Panc1 (cell line): ENCODE results near the gene TOMM5.

Experiments
- TF ChIP-seq, protein P1 (sequence below): fragments of 450-650 bp; IDR thresholded peaks from 2 replicates; pipeline ENCODE4 v1.5.1; 2017; ENCODE audit warnings: mild to moderate bottlenecking
- TF ChIP-seq, protein P2 (sequence below), 2 experiments: IDR thresholded peaks; 2 replicates each; pipeline ENCODE4 v1.6.1; 2011 to 2012; ENCODE audit warnings: low read depth in 2 of 2, control low read depth in 1 of 2, low read length in 1 of 2, mild to moderate bottlenecking in 1 of 2, moderate library complexity in 1 of 2; ENCODE audit not compliant: insufficient read depth in 1 of 2

DNA sequence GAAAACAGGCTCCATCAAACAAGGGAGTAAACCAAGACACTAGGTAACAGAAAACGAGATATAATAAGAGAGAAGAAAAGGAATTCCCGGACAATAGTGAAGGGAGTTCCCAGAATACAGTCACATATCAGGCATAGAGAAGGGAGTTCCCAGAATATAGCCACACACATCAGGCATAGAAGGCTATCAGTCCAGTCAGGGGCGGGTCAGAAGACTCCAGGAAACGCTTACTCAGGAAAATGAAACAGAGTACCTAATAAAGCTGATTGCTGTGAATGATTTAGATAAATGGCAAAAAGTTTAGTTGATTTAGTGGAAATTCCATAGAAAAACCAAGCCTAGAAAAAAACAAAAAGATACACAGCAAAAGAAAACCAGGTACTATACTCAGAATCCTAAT is 4.9 kb downstream of the TOMM5 start:
- TF ChIP-seq, protein P1, sequence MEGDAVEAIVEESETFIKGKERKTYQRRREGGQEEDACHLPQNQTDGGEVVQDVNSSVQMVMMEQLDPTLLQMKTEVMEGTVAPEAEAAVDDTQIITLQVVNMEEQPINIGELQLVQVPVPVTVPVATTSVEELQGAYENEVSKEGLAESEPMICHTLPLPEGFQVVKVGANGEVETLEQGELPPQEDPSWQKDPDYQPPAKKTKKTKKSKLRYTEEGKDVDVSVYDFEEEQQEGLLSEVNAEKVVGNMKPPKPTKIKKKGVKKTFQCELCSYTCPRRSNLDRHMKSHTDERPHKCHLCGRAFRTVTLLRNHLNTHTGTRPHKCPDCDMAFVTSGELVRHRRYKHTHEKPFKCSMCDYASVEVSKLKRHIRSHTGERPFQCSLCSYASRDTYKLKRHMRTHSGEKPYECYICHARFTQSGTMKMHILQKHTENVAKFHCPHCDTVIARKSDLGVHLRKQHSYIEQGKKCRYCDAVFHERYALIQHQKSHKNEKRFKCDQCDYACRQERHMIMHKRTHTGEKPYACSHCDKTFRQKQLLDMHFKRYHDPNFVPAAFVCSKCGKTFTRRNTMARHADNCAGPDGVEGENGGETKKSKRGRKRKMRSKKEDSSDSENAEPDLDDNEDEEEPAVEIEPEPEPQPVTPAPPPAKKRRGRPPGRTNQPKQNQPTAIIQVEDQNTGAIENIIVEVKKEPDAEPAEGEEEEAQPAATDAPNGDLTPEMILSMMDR = no peak
- TF ChIP-seq, protein P2, sequence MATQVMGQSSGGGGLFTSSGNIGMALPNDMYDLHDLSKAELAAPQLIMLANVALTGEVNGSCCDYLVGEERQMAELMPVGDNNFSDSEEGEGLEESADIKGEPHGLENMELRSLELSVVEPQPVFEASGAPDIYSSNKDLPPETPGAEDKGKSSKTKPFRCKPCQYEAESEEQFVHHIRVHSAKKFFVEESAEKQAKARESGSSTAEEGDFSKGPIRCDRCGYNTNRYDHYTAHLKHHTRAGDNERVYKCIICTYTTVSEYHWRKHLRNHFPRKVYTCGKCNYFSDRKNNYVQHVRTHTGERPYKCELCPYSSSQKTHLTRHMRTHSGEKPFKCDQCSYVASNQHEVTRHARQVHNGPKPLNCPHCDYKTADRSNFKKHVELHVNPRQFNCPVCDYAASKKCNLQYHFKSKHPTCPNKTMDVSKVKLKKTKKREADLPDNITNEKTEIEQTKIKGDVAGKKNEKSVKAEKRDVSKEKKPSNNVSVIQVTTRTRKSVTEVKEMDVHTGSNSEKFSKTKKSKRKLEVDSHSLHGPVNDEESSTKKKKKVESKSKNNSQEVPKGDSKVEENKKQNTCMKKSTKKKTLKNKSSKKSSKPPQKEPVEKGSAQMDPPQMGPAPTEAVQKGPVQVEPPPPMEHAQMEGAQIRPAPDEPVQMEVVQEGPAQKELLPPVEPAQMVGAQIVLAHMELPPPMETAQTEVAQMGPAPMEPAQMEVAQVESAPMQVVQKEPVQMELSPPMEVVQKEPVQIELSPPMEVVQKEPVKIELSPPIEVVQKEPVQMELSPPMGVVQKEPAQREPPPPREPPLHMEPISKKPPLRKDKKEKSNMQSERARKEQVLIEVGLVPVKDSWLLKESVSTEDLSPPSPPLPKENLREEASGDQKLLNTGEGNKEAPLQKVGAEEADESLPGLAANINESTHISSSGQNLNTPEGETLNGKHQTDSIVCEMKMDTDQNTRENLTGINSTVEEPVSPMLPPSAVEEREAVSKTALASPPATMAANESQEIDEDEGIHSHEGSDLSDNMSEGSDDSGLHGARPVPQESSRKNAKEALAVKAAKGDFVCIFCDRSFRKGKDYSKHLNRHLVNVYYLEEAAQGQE (IDR thresholded peaks at IDR 0.05; ENCODE audit: insufficient read depth in 1 of 2, low read depth in 2 of 2, low read length in 1 of 2) = no peak
